Superior temporal gyrus (tissue), 1 donor: ENCODE results near the gene NKAIN2.

Experiments
- DNase-seq: peaks from one replicate; pipeline ENCODE4 v3.0.0-alpha.2; 2016; ENCODE audit errors: extremely low spot score

Gene NKAIN2

DNA sequence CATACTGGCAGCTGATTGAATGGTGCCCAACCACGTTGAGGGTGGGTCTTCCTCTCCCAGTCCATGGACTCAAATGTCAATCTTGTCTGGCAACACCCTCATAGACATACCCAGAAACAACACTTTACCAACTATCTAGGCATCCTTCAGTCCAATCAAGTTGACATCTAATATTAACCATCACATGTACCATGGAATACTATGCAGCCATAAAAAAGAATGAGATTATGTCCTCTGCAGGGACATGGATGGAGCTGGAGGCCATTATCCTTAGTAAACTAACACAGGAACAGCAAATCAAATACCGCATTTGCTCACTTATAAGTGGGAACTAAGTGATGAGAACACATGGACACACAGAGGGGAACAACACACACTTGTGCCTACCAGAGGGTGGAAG, 951.7 kb downstream of the NKAIN2 start:
- no peak for DNase-seq

DNA sequence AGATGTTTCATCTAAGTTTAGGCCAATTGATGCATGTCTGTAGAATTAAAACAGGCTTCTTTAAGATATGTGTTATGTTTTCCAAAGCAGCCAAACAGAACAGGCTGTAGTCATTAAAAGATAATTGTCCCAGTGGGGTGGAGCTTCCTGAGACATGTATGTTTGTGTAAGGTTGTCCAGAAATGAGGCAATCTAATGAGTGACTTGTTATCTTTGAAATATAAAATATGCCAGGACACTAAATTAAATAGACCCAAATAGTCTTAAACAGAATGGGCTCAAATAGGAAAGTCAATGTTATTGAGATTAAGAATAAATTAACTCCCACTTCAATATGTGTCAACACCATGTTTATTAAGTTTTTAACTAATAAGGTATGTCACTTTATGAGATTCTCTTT, 953.9 kb downstream of the NKAIN2 start:
- no peak for DNase-seq

DNA sequence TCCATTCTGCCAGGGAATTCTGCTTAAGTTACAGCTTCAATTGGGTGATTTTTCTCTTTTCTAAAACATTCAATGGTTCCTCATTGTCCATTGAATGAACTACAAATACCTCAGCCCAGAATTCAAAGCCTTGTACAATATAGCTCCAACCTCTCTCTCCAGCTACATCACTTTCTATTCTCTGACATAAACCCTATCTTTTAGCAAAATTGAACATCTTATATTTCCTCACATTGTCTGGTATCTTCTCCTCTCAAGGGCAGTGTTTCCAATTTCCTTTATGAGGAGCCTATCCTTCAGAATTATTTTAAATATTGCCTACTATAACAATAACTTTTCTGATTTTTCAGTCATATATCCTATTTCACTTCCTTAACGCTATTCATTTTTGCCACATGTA, 955.0 kb downstream of the NKAIN2 start:
- DNase-seq = no peak

DNA sequence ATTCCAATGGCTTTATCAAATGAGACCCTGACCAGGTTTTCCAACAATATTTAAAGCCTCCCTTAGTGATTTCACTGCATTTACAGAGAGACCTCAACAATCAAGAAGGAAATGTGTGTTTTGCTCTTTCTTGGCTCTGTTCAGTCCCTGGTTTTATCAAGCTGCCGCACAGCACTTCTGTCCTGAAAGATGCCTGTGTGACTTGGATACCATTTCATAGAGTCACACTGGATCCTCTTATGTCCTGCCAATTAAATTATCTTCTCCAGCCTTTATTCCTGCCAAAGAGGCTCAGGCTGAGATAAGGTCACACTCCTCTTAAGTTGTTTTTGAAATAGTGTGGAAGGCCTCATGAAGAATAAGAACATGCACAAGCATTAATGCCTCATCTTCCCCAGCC, 961.6 kb downstream of the NKAIN2 start:
- DNase-seq = no peak

DNA sequence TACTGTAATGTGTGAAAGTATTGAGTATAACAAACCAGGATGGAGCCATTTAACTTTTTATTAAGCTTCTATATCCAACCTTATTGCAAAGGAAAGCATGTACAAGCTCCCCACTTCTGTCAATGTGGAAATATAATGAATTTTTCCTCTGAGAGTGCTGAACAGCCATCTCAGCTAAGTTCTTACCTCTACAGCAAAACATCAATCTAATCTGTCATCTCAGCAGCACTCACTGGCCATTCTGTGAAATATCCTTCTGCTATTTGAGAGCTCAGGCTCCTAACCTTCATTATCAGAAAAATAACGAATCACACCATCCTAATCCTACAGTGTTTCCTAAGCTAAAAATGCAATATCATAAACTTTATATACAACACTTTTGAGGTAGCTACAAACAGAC, 964.6 kb downstream of the NKAIN2 start:
- no peak for DNase-seq

DNA sequence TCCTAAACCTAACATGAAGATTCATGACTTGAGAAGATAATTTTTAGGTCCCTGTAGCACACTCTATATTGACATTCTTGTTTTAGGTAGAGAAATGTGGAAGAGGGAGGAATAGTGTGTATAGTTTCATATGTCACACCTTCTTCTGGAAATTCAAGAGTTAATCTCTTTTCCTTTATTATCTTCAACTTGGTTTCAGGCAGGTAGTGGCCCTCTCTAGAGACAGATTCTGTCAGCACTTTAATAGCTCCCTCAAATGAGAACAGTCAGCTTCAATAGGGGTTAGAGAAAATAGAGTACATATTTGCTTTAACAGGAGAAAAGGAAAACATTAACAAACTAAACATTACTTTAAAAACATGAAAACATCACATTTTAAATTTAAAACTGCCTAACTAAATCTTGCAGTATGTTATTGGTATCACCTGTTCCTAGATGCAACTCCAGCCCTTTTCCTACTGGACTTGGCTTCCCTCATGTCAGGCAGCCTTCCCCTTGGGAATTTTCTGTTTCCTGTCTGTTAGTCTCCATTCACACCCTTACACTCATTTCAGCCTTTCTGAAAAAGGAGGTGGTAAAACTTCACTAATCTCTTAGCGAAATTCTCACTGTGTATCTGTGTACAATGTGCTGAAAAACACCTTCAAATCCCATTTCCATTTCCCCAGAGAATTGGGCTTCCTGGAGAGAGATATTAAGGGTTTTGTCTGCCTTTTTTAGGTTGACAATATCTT, 966.3 kb downstream of the NKAIN2 start:
- DNase-seq = no peak

DNA sequence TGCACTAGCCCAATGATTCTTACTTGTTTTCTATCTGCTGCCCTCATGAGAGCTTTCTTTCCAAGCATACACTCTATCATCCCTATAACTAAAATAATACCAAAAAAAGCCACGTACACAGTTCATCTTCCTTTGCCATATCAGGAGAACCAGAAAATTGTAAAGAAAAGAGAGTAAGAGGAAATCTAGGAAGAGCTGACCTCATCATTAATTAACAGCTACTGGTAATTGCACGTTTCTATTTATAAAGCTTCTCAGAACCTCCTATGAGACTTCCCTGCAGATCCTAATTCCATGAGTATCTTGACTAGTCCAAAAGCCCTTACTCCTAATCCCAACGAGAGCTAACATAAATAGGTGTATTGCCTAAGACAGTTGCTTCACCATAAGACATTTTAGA, 967.1 kb downstream of the NKAIN2 start:
- DNase-seq = no peak

DNA sequence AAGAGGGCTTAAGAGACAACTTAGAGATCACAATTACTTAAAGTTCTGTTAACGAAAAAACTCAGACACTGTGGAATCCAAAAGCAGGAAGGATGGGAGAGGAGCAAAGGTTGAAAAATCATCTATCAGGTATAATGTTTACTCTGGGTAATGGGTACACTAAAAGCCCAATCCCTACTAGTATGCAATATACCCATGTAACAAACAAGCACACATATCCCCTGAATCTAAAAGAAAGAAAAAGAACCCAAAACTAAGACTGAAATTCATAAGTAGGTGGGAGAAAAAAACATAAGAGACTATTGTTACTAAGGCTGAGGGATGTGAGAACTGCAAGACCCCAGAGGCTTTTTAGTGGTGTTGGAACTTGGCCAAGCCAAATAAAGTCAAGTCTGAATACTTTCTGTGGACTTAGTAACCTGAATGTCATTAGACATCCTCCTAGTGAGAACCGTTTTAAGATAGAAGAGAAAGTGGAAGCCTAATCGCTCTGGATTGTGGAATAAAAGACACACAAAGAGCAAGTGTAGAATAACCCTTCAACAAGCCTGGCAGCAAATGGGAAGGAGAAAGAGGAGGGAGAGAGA, 969.2 kb downstream of the NKAIN2 start:
- DNase-seq = no peak

DNA sequence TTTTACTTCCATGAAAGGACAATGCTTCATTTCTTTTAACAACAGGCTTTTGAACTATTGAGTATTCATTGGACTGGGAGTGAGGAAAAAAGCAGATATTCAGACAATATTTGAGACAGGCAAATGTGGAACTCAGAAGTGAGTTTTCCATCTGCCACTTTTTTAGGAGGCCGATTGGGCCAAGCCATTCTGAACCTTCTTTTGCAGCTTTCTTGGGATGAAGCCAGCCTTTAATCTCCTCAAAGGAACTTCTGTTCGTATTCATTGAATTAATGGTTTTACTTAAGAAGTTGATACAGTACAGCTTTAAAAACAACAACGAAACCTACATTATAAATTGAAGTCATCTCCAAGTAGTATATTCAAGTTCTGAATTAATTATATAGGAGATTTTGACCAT, 971.5 kb downstream of the NKAIN2 start:
- DNase-seq = no peak

DNA sequence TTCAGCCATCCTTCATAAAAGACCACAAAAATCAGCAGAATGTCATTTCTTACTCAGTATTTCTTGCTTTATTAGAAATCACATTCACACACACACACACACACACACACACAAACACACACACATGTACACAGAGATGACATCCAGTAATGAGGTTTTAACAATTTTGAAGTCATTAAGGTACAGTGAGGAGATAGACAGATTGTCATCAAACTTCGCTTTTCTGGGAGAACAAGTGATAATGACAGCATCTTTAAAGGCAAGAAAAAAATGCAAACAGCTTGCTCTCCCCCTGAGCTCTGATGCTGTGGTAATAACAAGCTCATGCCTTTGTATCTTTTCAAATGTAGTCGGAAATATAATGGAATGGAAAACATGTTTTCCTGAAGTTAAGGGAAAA, 974.2 kb downstream of the NKAIN2 start:
- DNase-seq = no peak

DNA sequence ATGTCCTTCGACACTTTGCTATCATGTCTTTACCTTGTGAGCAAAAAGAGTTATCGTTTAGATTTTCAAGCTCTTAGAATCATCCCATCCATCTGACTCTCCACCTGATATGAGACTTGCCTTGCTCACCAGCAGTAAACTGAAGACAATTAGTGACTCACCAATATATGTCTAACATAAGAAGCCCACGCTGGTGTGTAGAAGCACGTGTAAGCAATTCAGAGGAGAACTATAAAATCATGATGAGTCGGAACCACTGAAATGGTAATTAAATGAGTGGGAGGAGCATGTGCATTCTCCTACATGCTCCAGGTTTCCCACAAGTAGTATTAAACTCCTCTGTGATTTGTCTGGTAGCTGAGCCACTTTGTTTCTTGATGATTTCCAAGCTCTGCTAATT, 977.0 kb downstream of the NKAIN2 start:
- no peak for DNase-seq

DNA sequence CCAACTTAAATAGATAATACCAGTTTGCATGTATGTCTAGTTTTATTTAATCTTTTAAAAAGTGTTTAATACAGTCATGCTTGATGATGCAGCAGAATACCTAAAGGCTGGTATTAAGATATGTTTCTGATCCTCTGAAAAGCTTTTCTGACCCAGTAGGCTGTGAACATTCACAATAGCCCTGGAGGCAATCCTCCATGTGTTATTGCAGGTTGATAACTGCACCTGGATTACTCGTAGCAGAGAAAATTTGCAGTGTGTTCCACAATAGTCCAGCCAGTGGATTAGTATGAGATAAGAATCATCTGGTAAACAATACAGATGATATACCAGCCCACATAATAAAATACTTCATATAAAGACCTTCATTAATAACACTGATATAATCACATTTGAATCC, 979.7 kb downstream of the NKAIN2 start:
- DNase-seq = no peak

DNA sequence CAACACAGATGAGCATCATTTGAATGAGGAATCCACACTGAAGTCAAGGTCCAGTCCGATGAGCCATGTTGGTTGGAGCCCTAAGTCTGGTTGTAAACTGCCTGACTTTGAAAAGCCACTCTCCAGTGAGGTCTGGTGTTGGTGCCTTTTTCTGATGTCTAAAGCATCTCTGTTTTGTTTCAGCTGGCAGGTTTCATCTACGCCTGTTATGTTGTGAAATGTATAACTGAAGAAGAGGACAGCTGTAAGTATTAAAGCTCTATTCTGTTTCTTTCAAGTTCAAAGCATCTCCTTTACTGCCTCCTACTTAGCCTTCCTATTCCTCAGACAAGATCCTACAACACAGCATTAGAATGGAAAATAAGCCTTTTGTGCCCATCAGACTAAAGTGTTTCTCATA, 987.5 kb downstream of the NKAIN2 start:
- DNase-seq = no peak

DNA sequence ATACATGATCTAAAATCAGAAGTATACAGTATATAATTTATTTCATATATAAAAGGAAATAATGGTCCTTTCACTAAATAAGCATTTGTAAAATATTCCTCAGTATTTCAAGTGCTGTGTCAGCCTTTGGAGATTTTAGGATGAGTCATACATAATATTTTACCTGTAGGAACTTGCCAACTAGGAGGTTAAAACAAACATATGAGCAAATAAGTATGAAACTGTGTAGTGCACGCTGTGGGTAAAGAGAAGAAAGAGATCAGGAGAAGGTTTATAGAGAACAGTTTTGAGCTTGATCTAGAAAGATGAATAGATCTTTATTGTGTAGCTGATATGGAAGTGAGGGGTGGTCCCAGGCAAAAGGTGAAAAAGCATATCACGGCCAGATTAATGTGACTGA, 988.7 kb downstream of the NKAIN2 start:
- DNase-seq = no peak

DNA sequence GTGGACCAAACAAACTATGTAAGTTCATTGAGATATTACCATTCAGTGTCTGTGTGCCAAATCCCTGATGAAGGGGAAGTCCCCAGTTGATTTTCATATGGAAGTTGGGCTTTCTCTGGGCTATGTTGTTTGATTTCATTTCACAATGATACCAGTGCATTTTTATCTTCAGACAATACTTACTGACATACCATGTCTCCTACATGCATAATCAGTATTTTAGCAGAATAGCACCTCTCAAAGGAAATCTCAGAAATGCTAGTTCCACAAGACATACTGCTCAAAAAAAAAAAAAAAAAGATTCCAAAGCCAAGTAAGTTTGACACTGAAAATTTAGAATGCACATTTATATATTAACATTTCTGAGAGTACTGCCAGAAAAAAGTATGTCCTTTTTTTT, 989.7 kb downstream of the NKAIN2 start:
- DNase-seq = no peak

DNA sequence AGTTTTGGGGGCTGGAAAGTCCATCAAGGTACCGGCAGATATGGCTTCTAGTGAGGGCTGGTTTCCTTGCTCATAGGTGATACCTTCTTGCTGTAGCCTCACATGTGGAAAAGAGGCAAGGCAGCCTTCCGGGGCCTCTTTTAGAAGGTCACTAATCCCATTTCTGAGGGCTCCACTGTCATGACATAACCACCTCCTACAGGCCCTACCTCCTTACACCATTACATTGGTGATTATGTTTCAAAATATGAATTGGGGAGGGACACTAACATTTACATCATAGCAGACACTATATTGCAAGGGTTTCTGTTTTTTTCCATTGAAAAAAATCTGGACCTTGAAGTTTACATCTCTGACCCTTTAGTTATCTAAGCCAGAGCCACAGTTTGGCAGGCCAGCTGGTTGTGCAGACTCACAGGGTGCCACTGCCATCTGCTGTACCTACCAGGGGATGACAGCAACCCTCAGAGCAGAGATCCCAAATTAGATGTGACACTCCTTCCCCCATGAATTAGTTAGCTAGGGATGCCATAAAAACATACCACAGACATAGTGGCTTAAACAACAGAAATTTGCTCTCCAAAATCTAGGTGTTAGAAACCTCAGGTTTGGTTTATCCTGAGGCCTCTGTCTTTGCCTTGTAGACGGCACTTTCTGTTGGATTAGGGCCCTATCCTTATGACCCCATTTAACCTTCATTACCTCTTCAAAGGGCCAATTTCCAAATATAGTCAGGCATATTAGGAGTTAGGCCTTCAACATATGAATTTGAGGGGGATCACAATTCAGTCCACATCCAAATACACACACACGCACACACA, 992.2 kb downstream of the NKAIN2 start:
- peak; percentile 67 for DNase-seq

DNA sequence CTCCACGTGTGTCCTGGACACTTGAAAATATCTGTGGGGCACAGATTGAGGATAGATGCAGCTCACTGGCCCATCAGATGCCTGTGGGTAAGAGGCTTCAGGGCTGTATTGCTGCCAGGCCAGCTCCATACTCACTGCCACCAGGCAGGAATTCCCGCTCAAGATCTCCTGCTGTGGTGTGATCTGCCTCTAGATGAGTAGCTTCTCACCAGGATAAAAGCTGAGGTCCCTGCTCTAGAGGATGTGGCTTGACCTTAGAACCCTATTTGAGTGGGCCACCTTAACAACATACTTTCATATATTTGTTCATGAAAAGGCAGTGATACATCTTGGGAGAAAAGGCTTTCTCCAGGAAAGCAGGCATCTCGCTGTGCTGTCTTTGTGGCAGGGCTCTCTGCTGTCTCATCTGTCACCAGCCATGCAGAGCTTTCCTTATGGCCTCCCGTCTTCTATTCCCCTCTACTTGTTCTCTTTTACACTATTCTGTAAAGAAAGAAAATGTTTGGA, 992.9 kb downstream of the NKAIN2 start:
- no peak for DNase-seq

DNA sequence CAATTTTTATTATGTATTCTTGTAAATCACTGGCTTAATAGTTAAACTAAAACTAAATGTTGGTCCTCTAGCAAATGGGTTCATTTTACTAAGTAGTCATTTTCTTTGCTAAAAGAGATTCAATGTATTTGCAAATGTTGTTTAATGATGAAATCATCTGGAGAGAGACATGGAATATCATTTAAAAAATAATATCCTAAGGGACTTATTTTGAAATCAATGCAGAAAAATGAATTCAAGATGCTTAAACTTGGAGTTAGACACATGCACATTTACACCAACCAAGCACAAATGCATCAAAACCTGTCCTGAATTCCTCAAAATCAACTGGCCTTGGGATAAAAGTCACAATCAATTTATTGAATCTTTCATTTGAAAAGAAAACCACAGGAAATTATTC, 993.6 kb downstream of the NKAIN2 start:
- DNase-seq = no peak

DNA sequence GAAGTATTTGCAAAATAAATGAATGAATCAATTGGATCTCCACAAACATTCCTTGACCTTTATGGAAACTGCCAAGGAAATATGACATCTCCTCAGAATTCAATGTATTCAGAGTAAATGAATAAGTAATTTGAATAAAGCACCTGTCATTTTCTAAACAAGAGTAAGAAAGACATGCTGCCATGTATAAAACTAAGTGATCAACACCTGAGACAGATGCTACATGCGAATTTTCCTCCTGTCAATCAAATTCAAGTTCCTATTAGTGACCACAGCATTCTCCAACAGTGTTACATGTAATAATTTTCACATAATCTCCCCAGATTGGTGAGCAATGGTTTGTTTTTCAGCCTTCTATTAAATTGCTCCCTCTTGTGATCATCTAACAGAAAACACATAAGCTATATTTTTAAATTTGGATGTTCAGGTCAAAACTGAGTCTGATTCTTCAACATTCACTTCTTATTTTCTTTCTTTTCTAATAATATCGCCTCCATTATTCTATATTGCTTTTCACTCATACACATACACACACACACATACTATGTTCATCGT, 995.4 kb downstream of the NKAIN2 start:
- DNase-seq = no peak

DNA sequence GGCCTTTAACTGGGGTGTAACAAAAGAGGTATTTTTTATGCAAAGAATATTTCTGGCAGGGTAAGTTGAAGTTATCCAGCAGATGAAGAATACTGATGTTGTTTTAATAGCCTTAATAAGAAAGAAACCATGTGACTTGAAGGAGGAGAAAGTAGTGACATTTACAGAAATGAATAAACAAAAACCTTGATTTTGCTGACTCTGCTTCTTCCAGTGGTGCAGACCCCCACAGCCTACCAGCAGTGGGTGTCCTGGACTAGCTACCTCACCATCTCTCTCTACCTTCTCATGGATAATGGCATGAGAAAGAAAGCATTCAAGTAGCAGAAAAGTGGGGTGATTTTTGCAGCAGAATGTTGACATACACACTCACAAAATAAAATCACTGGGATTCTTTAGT, 996.0 kb downstream of the NKAIN2 start:
- no peak for DNase-seq

DNA sequence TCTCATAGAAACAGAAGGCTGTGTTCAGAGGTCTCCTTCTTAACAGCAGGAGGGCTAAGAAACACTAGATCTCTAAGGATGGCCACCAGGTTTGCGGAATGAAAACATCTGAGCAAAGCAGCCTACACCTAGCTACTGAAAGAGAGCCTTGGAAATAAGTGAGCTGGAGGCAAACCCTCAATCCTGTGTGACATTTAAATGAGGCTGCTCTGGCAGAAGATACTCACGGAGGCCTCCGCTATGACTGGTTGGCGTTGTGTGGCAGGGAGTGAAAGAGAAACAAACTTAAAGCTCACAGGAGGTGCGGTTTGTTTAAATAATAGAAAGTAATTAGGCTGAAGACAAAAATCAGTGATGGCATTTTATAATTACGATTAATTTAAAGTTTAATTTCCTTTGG, 996.6 kb downstream of the NKAIN2 start:
- DNase-seq = no peak

DNA sequence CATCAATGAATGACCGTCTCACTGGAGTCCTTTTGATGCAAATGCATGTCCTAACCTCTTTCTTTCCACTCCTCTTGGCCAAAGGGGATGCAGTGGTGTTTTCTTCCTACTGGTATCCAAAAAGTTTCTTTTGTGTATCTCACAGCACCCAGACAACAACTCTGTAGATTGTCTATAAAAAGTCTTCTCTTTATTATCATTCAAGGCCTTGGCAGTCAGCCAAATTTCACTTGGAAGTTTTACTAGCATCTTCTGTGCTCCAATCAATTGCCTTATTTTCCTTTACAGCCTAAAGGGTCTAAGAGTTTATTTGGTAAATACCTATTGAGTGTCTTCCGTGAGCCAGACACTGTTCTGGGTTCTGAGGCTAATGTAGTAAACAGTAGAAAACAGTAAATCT, 1008.4 kb downstream of the NKAIN2 start:
- no peak for DNase-seq

DNA sequence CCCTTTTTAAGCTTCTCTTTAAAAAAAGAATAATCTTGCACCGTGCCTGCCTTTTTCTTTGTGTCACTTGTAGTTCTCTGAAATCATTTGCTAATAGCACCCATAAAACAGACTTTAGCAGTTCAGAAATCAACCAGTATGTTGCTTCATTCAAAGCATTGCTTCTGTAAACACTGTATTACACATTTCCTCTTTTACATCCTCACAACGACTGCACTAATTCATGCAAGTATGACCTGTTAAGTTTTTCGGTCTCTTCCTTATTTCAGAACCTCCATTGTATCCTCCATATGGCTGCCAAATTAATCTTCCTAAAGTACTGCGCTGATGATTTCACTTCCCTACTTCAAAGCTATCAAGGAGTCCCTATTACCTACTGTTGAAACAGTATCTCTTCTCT, 1015.7 kb downstream of the NKAIN2 start:
- no peak for DNase-seq
